ENCODE measurements around the gene ITPKB. TPM values are rescaled to one million over a fixed set of nuclear protein-coding genes. Genes with fewer than 3 reads are reported as not detected.

ITPKB gene
- total and polyA plus RNA-seq, 2 of the 13 experiments (the other 11 are each of a cell fraction or from before 2014, with no cell fraction given), result not detected

DNA sequence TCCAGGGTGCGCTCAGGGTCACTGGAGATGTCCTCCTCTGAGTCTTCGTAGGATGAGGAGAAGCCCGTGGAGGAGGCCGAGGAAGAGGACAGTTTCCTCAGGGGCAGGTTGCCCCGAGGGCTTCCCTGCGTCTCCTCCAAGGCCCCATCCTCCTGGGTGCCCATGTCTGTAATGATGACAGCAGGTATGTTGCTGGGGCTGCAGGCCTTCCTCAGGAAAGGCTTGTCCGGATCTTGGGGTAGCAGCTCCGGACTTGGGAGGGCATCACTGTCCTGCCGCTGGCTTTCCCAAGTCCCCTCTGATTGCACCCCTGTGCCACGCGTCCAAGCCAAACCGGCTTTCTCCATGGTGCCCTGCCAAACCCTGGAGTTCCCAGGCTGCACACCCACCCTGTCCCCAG, 3.5 kb downstream of the ITPKB start:
- ATAC-seq, result no peak
- ChIA-PET POLR2A (no interaction called here), CTCF (ENCODE audit: low intra/inter-chr PET ratio, low total read pairs) (no interaction called here)
- in situ Hi-C loops (cut with HindIII; ENCODE audit: extremely low pct_ligation_motif_present, low pct_unique_long_range_greater_than_20kb), result no loop called here
- TF ChIP-seq MAFG (CRISPR knock-in tag; IDR thresholded peaks at IDR 0.05), result no peak
- TF ChIP-seq SRSF9 (IDR thresholded peaks at IDR 0.05; ENCODE audit: borderline replicate concordance, insufficient read depth, low read depth, low read length, poor library complexity, severe bottlenecking), result no peak
- TF ChIP-seq ZNF232 (CRISPR knock-in tag; IDR thresholded peaks at IDR 0.05; ENCODE audit: borderline replicate concordance), result no peak
- TF ChIP-seq ZNF253 (CRISPR knock-in tag; IDR thresholded peaks at IDR 0.05; ENCODE audit: borderline replicate concordance), result no peak
- no peak for TF ChIP-seq MTF2 (CRISPR knock-in tag; IDR thresholded peaks at IDR 0.05; ENCODE audit: borderline replicate concordance)
- TF ChIP-seq, protein P1, sequence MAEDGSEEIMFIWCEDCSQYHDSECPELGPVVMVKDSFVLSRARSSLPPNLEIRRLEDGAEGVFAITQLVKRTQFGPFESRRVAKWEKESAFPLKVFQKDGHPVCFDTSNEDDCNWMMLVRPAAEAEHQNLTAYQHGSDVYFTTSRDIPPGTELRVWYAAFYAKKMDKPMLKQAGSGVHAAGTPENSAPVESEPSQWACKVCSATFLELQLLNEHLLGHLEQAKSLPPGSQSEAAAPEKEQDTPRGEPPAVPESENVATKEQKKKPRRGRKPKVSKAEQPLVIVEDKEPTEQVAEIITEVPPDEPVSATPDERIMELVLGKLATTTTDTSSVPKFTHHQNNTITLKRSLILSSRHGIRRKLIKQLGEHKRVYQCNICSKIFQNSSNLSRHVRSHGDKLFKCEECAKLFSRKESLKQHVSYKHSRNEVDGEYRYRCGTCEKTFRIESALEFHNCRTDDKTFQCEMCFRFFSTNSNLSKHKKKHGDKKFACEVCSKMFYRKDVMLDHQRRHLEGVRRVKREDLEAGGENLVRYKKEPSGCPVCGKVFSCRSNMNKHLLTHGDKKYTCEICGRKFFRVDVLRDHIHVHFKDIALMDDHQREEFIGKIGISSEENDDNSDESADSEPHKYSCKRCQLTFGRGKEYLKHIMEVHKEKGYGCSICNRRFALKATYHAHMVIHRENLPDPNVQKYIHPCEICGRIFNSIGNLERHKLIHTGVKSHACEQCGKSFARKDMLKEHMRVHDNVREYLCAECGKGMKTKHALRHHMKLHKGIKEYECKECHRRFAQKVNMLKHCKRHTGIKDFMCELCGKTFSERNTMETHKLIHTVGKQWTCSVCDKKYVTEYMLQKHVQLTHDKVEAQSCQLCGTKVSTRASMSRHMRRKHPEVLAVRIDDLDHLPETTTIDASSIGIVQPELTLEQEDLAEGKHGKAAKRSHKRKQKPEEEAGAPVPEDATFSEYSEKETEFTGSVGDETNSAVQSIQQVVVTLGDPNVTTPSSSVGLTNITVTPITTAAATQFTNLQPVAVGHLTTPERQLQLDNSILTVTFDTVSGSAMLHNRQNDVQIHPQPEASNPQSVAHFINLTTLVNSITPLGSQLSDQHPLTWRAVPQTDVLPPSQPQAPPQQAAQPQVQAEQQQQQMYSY (CRISPR knock-in tag; IDR thresholded peaks at IDR 0.05), result no peak
- no peak for TF ChIP-seq ZBTB42 (CRISPR knock-in tag; IDR thresholded peaks at IDR 0.05)
- no TSS peak for BruUV-seq (replicated peaks)
- 0 out of 2 replicates have a peak, but pooled peaks cover 2% of the 10 kb centered on the region for H4K20me1 ChIP-seq (ENCODE audit: insufficient read depth, low read length)
- H3K27me3 ChIP-seq (ENCODE audit: control insufficient read depth in 1 of 2, insufficient read depth in 2 of 2, low read length in 2 of 2), result peaks cover 14 to 79% of the 10 kb centered on the region in 2 experiments
- no peak overlapping the region for H3K27ac ChIP-seq (ENCODE audit: extremely low read length, insufficient read depth, low read length)
- no peaks in the 10 kb centered on the region for H3K36me3 ChIP-seq (replicated peaks in 1 of 2; ENCODE audit: control insufficient read depth in 1 of 2, insufficient read depth in 2 of 2, low read length in 2 of 2)
- H3K79me2 ChIP-seq (ENCODE audit: insufficient read depth, low read length), result no peaks in the 10 kb centered on the region
- DNase-seq (ENCODE audit: low spot score), result no peak
- intact Hi-C loops (cut with micrococcal nuclease; ENCODE audit: unreplicated experiment), result no loop called here
- H3K4me2 ChIP-seq (ENCODE audit: low read depth, low read length), result no peak overlapping the region
- 60% methylated on average over 3 of the region's 12 CpGs for WGBS (ENCODE audit: low lambda C conversion rate)
- H3K9ac ChIP-seq (ENCODE audit: insufficient read depth, low read depth, low read length), result no peak overlapping the region
- no peak for FAIRE-seq
- no peak overlapping the region for H2AFZ ChIP-seq (ENCODE audit: low read length)
- no peak overlapping the region for H3K4me3 ChIP-seq (replicated peaks in 1 of 3; ENCODE audit: insufficient read depth in 1 of 3, low read depth in 2 of 3, low read length in 3 of 3)
- H3K9me3 ChIP-seq (ENCODE audit: low read length), result no peaks in the 10 kb centered on the region
- peaks cover 15% of the 10 kb centered on the region for H3K4me1 ChIP-seq (ENCODE audit: insufficient read depth, low read length)
